Neuronal stem cell (in vitro differentiated cells): Measurements from ENCODE around the gene HOXC5.

Experiments
- DNase-seq: peaks from one replicate; pipeline ENCODE4 v3.0.0-alpha.2; 2013; ENCODE audit warnings: low spot score
- H2AFZ ChIP-seq: one replicate; pipeline ENCODE4 v1.6.1; 2013; ENCODE audit warnings: mild to moderate bottlenecking, low read length, inconsistent platforms
- H2AK5ac ChIP-seq: 2 replicates; pipeline ENCODE4 v1.6.1; 2013; ENCODE audit warnings: low read depth, mild to moderate bottlenecking, inconsistent platforms, low read length, moderate library complexity, mixed read lengths
- H2BK120ac ChIP-seq: 2 replicates; pipeline ENCODE4 v1.6.1; 2013; ENCODE audit warnings: low read depth, mild to moderate bottlenecking, inconsistent platforms, low read length, moderate library complexity, mixed read lengths
- H2BK12ac ChIP-seq: one replicate; pipeline ENCODE4 v1.6.1; 2013; ENCODE audit warnings: low read length, inconsistent platforms
- H2BK15ac ChIP-seq: 2 replicates; pipeline ENCODE4 v1.6.1; 2013; ENCODE audit warnings: mild to moderate bottlenecking, low read length, inconsistent platforms, mixed read lengths
- H2BK5ac ChIP-seq: one replicate; pipeline ENCODE4 v1.6.1; 2013; ENCODE audit warnings: inconsistent platforms, mild to moderate bottlenecking, low read length, moderate library complexity
- H3K14ac ChIP-seq: one replicate; pipeline ENCODE4 v1.6.1; 2013; ENCODE audit warnings: low read length, inconsistent platforms
- H3K18ac ChIP-seq: 2 replicates; pipeline ENCODE4 v1.6.1; 2013; ENCODE audit warnings: low read length, inconsistent platforms
- H3K23ac ChIP-seq: 2 replicates; pipeline ENCODE4 v1.6.1; 2013; ENCODE audit warnings: low read depth, mild to moderate bottlenecking, mixed read lengths, low read length, inconsistent platforms; ENCODE audit not compliant: poor library complexity
- H3K27ac ChIP-seq: replicated peaks from 3 replicates; pipeline ENCODE4 v1.5.1; 2013; ENCODE audit warnings: low read length, inconsistent platforms
- H3K27me3 ChIP-seq, 3 experiments: 2 replicates each; pipeline ENCODE4 v1.6.1; 2013; ENCODE audit warnings: low read length in 3 of 3, mild to moderate bottlenecking in 2 of 3, inconsistent platforms in 1 of 3, low read depth in 1 of 3, mixed read lengths in 1 of 3, moderate library complexity in 1 of 3; ENCODE audit not compliant: control insufficient read depth in 3 of 3, insufficient read depth in 3 of 3
- H3K36me3 ChIP-seq, 2 donors: replicated peaks in 1 of 2; 2 replicates each; pipeline ENCODE4 v1.6.1; 2013; ENCODE audit warnings: low read length in 2 of 2; ENCODE audit not compliant: control insufficient read depth in 2 of 2, insufficient read depth in 2 of 2
- H3K4ac ChIP-seq: 2 replicates; pipeline ENCODE4 v1.6.1; 2013; ENCODE audit warnings: inconsistent platforms, mild to moderate bottlenecking, low read length, moderate library complexity
- H3K4me1 ChIP-seq, 2 donors: 1 replicate in 1 of 2; 2 replicates in 1 of 2; pipeline ENCODE4 v1.6.1; 2013; ENCODE audit warnings: low read length in 2 of 2, low read depth in 1 of 2; ENCODE audit not compliant: control insufficient read depth in 2 of 2, insufficient read depth in 1 of 2
- H3K4me2 ChIP-seq: one replicate; pipeline ENCODE4 v1.6.1; 2013; ENCODE audit warnings: mild to moderate bottlenecking, low read length, inconsistent platforms; ENCODE audit not compliant: insufficient read depth, poor library complexity, severe bottlenecking
- H3K4me3 ChIP-seq, 2 donors: 2 replicates each; pipeline ENCODE4 v1.5.1; 2013; ENCODE audit warnings: low read length in 2 of 2, mild to moderate bottlenecking in 2 of 2, inconsistent platforms in 1 of 2, moderate library complexity in 1 of 2
- H3K79me1 ChIP-seq: one replicate; pipeline ENCODE4 v1.6.1; 2013; ENCODE audit warnings: low read depth, mild to moderate bottlenecking, inconsistent platforms, low read length, moderate library complexity
- H3K9ac ChIP-seq: one replicate; pipeline ENCODE4 v1.6.1; 2013; ENCODE audit warnings: mild to moderate bottlenecking, low read depth, low read length, inconsistent platforms; ENCODE audit not compliant: poor library complexity
- H3K9me3 ChIP-seq, 2 donors: replicated peaks in 1 of 2; 2 replicates each; pipeline versions ENCODE3 to v1.6.1; 2013; ENCODE audit warnings: low read length in 2 of 2, mild to moderate bottlenecking in 2 of 2, inconsistent platforms in 1 of 2, low read depth in 1 of 2, mixed read lengths in 1 of 2, moderate library complexity in 1 of 2; ENCODE audit not compliant: control insufficient read depth in 2 of 2, insufficient read depth in 1 of 2
- H4K8ac ChIP-seq: one replicate; pipeline ENCODE4 v1.6.1; 2013; ENCODE audit warnings: low read depth, mild to moderate bottlenecking, inconsistent platforms, low read length, moderate library complexity
- H4K91ac ChIP-seq: one replicate; pipeline ENCODE4 v1.6.1; 2013; ENCODE audit warnings: low read length, low read depth, mild to moderate bottlenecking, inconsistent platforms; ENCODE audit not compliant: poor library complexity
- WGBS, 2 donors: extraction: QIAGEN DNeasy Blood & Tissue Kit; methylation state at CpG; one replicate each; pipeline ENCODE4 v1.1.7; 2013; ENCODE audit warnings: missing lambda C conversion rate in 2 of 2, mixed read lengths in 1 of 2; ENCODE audit not compliant: insufficient read length in 2 of 2, insufficient replicate concordance in 1 of 2; ENCODE audit errors: extremely low coverage in 2 of 2; 5-methylcytosine and 5-hydroxymethylcytosine counted together

Gene HOXC5

GRCh38 chr12:53988541-53989226 is 44.2 kb upstream of the HOXC5 start:
- no peaks in the 10 kb centered on the region for H3K36me3 ChIP-seq
- no peak overlapping the region for H2AK5ac ChIP-seq
- no peaks in the 10 kb centered on the region for H3K79me1 ChIP-seq
- H3K4me1 ChIP-seq = peaks cover 0 to 3% of the 10 kb centered on the region in 2 donors
- no peak overlapping the region for H3K14ac ChIP-seq
- no peak overlapping the region for H4K91ac ChIP-seq
- no peak overlapping the region for H3K27ac ChIP-seq
- H2BK15ac ChIP-seq = no peak overlapping the region
- no peak overlapping the region for H4K8ac ChIP-seq
- H2BK120ac ChIP-seq = no peak overlapping the region
- H2BK5ac ChIP-seq = no peak overlapping the region
- no peak overlapping the region for H3K4me2 ChIP-seq
- H3K9ac ChIP-seq = no peak overlapping the region
- DNase-seq = no peak
- no peak overlapping the region for H3K23ac ChIP-seq
- no peak overlapping the region for H2BK12ac ChIP-seq
- no CpG with 5 or more reads among the region's 5 CpGs for WGBS, 2 donors
- H3K4ac ChIP-seq = no peak overlapping the region
- H2AFZ ChIP-seq = no peak overlapping the region
- no peak overlapping the region for H3K4me3 ChIP-seq
- peaks cover 0 to 14% of the 10 kb centered on the region in 2 donors for H3K9me3 ChIP-seq
- no peak overlapping the region for H3K18ac ChIP-seq
- H3K27me3 ChIP-seq = peaks cover 65 to 100% (median 99%) of the 10 kb centered on the region in 3 experiments

- H2AK5ac ChIP-seq = no peak overlapping the region
- DNase-seq = no peak
- H2BK15ac ChIP-seq = no peak overlapping the region
- WGBS, 2 donors = no CpG with 5 or more reads among the region's 28 CpGs
- no peaks in the 10 kb centered on the region for H3K36me3 ChIP-seq
- no peak overlapping the region for H2BK120ac ChIP-seq
- H3K23ac ChIP-seq = no peak overlapping the region
- H3K14ac ChIP-seq = no peak overlapping the region
- H2AFZ ChIP-seq = no peak overlapping the region
- H2BK12ac ChIP-seq = no peak overlapping the region
- H4K91ac ChIP-seq = no peak overlapping the region
- H2BK5ac ChIP-seq = no peak overlapping the region
- no peak overlapping the region for H3K18ac ChIP-seq
- no peaks in the 10 kb centered on the region for H3K79me1 ChIP-seq
- H3K4me2 ChIP-seq = no peak overlapping the region
- no peak overlapping the region for H3K27ac ChIP-seq
- peaks cover 0 to 10% of the 10 kb centered on the region in 2 donors for H3K9me3 ChIP-seq
- peaks cover 0 to 3% of the 10 kb centered on the region in 2 donors for H3K4me1 ChIP-seq
- H3K9ac ChIP-seq = no peak overlapping the region
- H3K4ac ChIP-seq = no peak overlapping the region
- H3K27me3 ChIP-seq = peaks cover 65 to 100% (median 99%) of the 10 kb centered on the region in 3 experiments
- H4K8ac ChIP-seq = no peak overlapping the region
- peak overlapping the region in 1 of 2 donors; percentile 39 for H3K4me3 ChIP-seq
Measured at GRCh38 chr12:53989227-53990113, 43.4 kb upstream of the HOXC5 start.

GRCh38 chr12:53990311-53991076 is 42.4 kb upstream of the HOXC5 start:
- Histone ChIP-seq H2BK5ac (no peak overlapping the region), H3K4ac (no peak overlapping the region), H3K9me3 (peaks cover 0 to 5% of the 10 kb centered on the region in 2 donors), H4K91ac (no peak overlapping the region), H4K8ac (no peak overlapping the region), H3K14ac (no peak overlapping the region), H2BK12ac (no peak overlapping the region), H3K27ac (no peak overlapping the region), H2AFZ (no peak overlapping the region), H3K27me3 (peaks cover 70 to 100% (median 100%) of the 10 kb centered on the region in 3 experiments), H3K9ac (no peak overlapping the region), H3K36me3 (no peaks in the 10 kb centered on the region), H2BK120ac (no peak overlapping the region), H3K18ac (no peak overlapping the region), H2AK5ac (no peak overlapping the region), H3K4me3 (no peak overlapping the region), H3K4me2 (no peak overlapping the region), H3K23ac (peak overlapping the region; percentile 25), H3K4me1 (peaks cover 0 to under 1% of the 10 kb centered on the region in 2 donors), H2BK15ac (no peak overlapping the region), H3K79me1 (no peaks in the 10 kb centered on the region)
- WGBS, 2 donors = no CpG with 5 or more reads among the region's 27 CpGs
- no peak for DNase-seq
